Neural progenitor cell (in vitro differentiated cells): ENCODE results near the gene KCTD13. TPM values are rescaled to one million over a fixed set of nuclear protein-coding genes. Genes with fewer than 3 reads are reported as not detected.
"Not testable (repeated sequence)": the region's sequence is repeated elsewhere in the genome, so short reads cannot be mapped to it uniquely, and the experiment has no call there.

ENCODE experiments used
- DNase-seq: peaks from one replicate; pipeline ENCODE4 v3.0.0-alpha.2; 2016; ENCODE audit warnings: low spot score
- H2AFZ ChIP-seq: fragments of 200-600 bp; sonication (generic); replicated peaks from 2 replicates; pipeline ENCODE4 v1.6.1; 2016; ENCODE audit warnings: antibody characterized with exemption
- H3F3A ChIP-seq: fragments of 200-600 bp; sonication (generic); 2 replicates; pipeline ENCODE4 v1.6.1; 2016; ENCODE audit warnings: antibody characterized with exemption, low read depth
- H3K27ac ChIP-seq: fragments of 200-600 bp; sonication (generic); 2 replicates; pipeline ENCODE4 v1.5.1; 2016; ENCODE audit warnings: mild to moderate bottlenecking
- H3K27me3 ChIP-seq: fragments of 200-600 bp; sonication (generic); 2 replicates; pipeline ENCODE4 v1.6.1; 2016; ENCODE audit warnings: mild to moderate bottlenecking, moderate library complexity
- H3K36me3 ChIP-seq: fragments of 200-600 bp; sonication (generic); 2 replicates; pipeline ENCODE4 v1.5.1; 2016
- H3K4me1 ChIP-seq: fragments of 200-600 bp; sonication (generic); 2 replicates; pipeline ENCODE4 v1.6.1; 2016; ENCODE audit warnings: mixed run types
- H3K4me2 ChIP-seq: fragments of 200-600 bp; sonication (generic); 2 replicates; pipeline ENCODE4 v1.6.1; 2016
- H3K4me3 ChIP-seq: fragments of 200-600 bp; sonication (generic); 2 replicates; pipeline ENCODE4 v1.5.1; 2016
- H3K79me2 ChIP-seq: fragments of 200-600 bp; sonication (generic); 2 replicates; pipeline ENCODE4 v1.6.1; 2016; ENCODE audit warnings: low read depth
- H3K9ac ChIP-seq: fragments of 200-600 bp; sonication (generic); 2 replicates; pipeline ENCODE4 v1.6.1; 2016
- H3K9me3 ChIP-seq: fragments of 200-600 bp; sonication (generic); 2 replicates; pipeline ENCODE4 v1.5.1; 2016; ENCODE audit warnings: low read depth
- H4K20me1 ChIP-seq: fragments of 200-600 bp; sonication (generic); 2 replicates; pipeline ENCODE4 v1.6.1; 2016; ENCODE audit warnings: low read depth
- H3K27ac Mint-ChIP-seq: 3 replicates; pipeline ENCODE4 v1.8.0; 2021; ENCODE audit warnings: mixed read lengths
- H3K27me3 Mint-ChIP-seq: 2 replicates; pipeline ENCODE4 v1.8.0; 2022; ENCODE audit warnings: low read depth, mild to moderate bottlenecking, inconsistent platforms, moderate library complexity, mixed read lengths; ENCODE audit not compliant: insufficient read depth
- H3K36me3 Mint-ChIP-seq: 3 replicates; pipeline ENCODE4 v1.8.0; 2021; ENCODE audit warnings: mixed read lengths
- H3K4me1 Mint-ChIP-seq: 3 replicates; pipeline ENCODE4 v1.8.0; 2021; ENCODE audit warnings: mixed read lengths
- H3K4me3 Mint-ChIP-seq: 3 replicates; pipeline ENCODE4 v1.8.0; 2021; ENCODE audit warnings: mild to moderate bottlenecking, moderate library complexity, mixed read lengths
- H3K9me3 Mint-ChIP-seq: 3 replicates; pipeline ENCODE4 v1.8.0; 2020; ENCODE audit warnings: mixed read lengths
- EZH2 ChIP-seq: fragments of 200-600 bp; sonication (generic); IDR thresholded peaks from 2 replicates; pipeline ENCODE4 v1.6.1; 2017; ENCODE audit warnings: antibody characterized with exemption, mild to moderate bottlenecking, moderate library complexity
- EZH2phosphoT487 ChIP-seq: fragments of 200-600 bp; sonication (generic); IDR thresholded peaks from 2 replicates; pipeline ENCODE4 v1.6.1; 2017; ENCODE audit warnings: antibody characterized with exemption
- total RNA-seq: library from RNA; depleted of rRNA; stranded (reverse); fragments of >200 nt; gene quantifications from 2 replicates; pipeline ENCODE4 v1.2.3, GENCODE V29; 2015; ENCODE audit warnings: low replicate concordance
- TF ChIP-seq, protein P1 (sequence below): fragments of 200-600 bp; sonication (generic); IDR thresholded peaks from 2 replicates; pipeline ENCODE4 v1.5.1; 2017; ENCODE audit warnings: antibody characterized with exemption, mild to moderate bottlenecking

The KCTD13 gene
- total RNA-seq, 1 donor from 2014 or later, result 3.9 TPM

DNA sequence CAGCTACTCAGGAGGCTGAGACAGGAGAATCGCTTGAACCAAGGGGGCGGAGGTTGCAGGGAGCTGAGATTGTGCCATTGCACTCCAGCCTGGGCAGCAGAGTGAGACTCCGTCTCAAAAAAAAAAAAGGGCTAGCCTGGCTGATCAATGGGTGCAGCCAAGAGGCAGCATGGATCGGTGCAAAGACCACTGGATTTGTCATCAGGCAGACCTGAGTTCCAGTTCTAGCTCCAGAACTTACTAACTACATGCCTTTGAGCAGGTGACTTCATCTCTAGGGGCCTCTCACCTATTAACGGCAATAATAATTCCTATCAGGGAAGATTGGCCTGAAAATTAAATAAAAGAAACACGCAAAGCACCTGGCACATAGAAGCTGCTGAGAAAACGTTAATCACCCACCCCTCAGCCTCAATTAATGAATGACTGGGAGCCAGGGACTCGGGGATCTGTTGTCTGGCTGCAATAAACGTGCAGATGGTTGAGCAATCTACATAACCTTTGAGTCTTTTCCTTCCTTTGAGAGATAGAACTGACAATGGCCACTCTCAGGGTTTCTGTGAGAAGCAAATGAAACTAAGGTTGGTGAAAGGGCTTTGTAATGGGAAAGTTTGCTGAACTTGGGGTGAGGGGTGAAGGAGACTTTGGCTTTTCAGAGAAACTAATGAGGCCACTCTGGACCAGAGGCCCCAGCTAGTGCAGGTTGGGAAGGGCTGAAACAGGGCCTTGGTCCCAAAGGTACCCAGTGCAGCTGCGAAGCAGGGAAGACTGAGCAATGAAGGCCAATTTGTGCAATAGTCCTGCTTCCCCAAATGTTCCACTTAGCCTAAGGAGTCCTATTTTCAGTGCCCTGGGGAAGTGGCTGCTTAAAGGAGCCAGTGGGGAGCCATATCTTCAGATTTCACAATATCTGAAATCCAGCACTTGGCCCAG, 34.2 kb downstream of the KCTD13 start:
- Histone ChIP-seq H3K9me3 (no peaks in the 10 kb centered on the region), H3K79me2 (no peaks in the 10 kb centered on the region), H3K27me3 (no peaks in the 10 kb centered on the region), H3K4me3 (no peak overlapping the region), H4K20me1 (no peaks in the 10 kb centered on the region), H3F3A (no peaks in the 10 kb centered on the region), H2AFZ (no peak overlapping the region), H3K27ac (no peak overlapping the region), H3K9ac (no peak overlapping the region), H3K4me1 (no peaks in the 10 kb centered on the region), H3K4me2 (no peak overlapping the region), H3K36me3 (no peaks in the 10 kb centered on the region)
- H3K27ac Mint-ChIP-seq, result no peak overlapping the region
- TF ChIP-seq, protein P1, sequence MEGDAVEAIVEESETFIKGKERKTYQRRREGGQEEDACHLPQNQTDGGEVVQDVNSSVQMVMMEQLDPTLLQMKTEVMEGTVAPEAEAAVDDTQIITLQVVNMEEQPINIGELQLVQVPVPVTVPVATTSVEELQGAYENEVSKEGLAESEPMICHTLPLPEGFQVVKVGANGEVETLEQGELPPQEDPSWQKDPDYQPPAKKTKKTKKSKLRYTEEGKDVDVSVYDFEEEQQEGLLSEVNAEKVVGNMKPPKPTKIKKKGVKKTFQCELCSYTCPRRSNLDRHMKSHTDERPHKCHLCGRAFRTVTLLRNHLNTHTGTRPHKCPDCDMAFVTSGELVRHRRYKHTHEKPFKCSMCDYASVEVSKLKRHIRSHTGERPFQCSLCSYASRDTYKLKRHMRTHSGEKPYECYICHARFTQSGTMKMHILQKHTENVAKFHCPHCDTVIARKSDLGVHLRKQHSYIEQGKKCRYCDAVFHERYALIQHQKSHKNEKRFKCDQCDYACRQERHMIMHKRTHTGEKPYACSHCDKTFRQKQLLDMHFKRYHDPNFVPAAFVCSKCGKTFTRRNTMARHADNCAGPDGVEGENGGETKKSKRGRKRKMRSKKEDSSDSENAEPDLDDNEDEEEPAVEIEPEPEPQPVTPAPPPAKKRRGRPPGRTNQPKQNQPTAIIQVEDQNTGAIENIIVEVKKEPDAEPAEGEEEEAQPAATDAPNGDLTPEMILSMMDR, result no peak
- TF ChIP-seq EZH2phosphoT487 (no peak), EZH2 (no peak)
- H3K27me3 Mint-ChIP-seq, result peaks cover 6% of the 10 kb centered on the region
- H3K4me3 Mint-ChIP-seq, result peak overlapping the region; percentile 57
- peaks cover 2% of the 10 kb centered on the region for H3K4me1 Mint-ChIP-seq
- H3K36me3 Mint-ChIP-seq, result no peaks in the 10 kb centered on the region
- no peak for DNase-seq
- no peaks in the 10 kb centered on the region for H3K9me3 Mint-ChIP-seq

DNA sequence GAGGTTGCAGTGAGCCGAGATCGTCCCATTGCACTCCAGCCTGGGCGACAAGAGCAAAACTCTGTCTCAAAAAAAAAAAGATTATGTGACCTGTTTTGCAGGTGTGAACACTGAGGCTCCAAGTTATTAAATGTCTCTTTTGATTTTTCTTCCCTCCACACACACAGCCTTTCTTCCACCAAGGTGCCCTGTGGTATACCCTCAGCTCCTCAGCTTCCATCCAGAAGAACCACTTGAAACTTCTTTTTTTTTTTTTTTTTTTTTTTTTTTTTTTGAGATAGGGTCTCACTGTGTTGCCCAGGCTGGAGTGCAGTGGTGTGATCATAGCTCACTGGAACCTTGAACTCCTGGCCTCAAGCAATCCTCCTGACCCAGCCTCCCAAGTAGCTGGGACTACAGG, 36.7 kb downstream of the KCTD13 start:
- not testable (repeated sequence) for H3K9me3 Mint-ChIP-seq, H3F3A ChIP-seq, H2AFZ ChIP-seq, H3K4me3 ChIP-seq, H3K27me3 Mint-ChIP-seq, H3K9ac ChIP-seq, H3K4me1 Mint-ChIP-seq, H3K27ac ChIP-seq, H3K9me3 ChIP-seq, DNase-seq, H3K4me3 Mint-ChIP-seq, H3K27me3 ChIP-seq, H3K27ac Mint-ChIP-seq, H3K36me3 ChIP-seq, H3K36me3 Mint-ChIP-seq, H4K20me1 ChIP-seq, H3K79me2 ChIP-seq, H3K4me1 ChIP-seq, H3K4me2 ChIP-seq

- Mint-ChIP-seq H3K27me3 (no peaks in the 10 kb centered on the region), H3K4me3 (no peak overlapping the region), H3K27ac (no peak overlapping the region), H3K36me3 (no peaks in the 10 kb centered on the region), H3K9me3 (no peaks in the 10 kb centered on the region), H3K4me1 (no peaks in the 10 kb centered on the region)
- H3K27ac ChIP-seq, result no peak overlapping the region
- no peaks in the 10 kb centered on the region for H4K20me1 ChIP-seq
- H3K9me3 ChIP-seq, result no peaks in the 10 kb centered on the region
- DNase-seq, result no peak
- no peaks in the 10 kb centered on the region for H3K36me3 ChIP-seq
- H3K79me2 ChIP-seq, result no peaks in the 10 kb centered on the region
- no peak overlapping the region for H3K4me3 ChIP-seq
- H3K4me2 ChIP-seq, result no peak overlapping the region
- TF ChIP-seq, protein P1, result no peak
- TF ChIP-seq EZH2phosphoT487, result no peak
- TF ChIP-seq EZH2, result no peak
- H2AFZ ChIP-seq, result no peak overlapping the region
- no peak overlapping the region for H3K9ac ChIP-seq
- no peaks in the 10 kb centered on the region for H3F3A ChIP-seq
- H3K4me1 ChIP-seq, result no peaks in the 10 kb centered on the region
- H3K27me3 ChIP-seq, result no peaks in the 10 kb centered on the region
Measured at GRCh38 chr16:29883987-29884386, 42.0 kb downstream of the KCTD13 start.

DNA sequence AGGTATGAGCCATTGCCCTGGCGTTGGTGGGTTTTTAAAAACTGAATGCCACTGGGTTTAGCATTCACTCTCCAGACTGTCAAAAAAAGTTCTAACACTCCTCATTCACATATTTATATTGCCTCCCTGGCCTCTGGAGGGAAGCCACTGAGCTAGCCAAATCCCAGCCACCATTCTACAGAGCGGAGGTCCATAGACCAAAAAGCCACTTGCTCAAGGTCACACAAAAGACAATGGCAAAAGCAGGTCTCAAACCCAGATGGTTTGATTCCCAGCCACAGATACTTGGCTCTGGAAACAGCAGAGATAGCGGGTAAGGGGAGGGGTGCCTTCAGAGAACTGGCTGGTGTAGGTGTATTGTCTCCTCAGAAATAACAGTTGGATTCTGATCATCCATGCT, 45.0 kb downstream of the KCTD13 start:
- peaks cover 5% of the 10 kb centered on the region for H3K4me1 Mint-ChIP-seq
- Histone ChIP-seq H3K27ac (no peak overlapping the region), H3K79me2 (no peaks in the 10 kb centered on the region), H3F3A (peaks cover 19% of the 10 kb centered on the region), H3K36me3 (no peaks in the 10 kb centered on the region), H3K9me3 (no peaks in the 10 kb centered on the region), H3K27me3 (peaks cover 16% of the 10 kb centered on the region), H3K9ac (peak overlapping the region; percentile 34), H3K4me2 (no peak overlapping the region), H3K4me1 (peaks cover 3% of the 10 kb centered on the region), H3K4me3 (no peak overlapping the region), H2AFZ (no peak overlapping the region), H4K20me1 (no peaks in the 10 kb centered on the region)
- H3K36me3 Mint-ChIP-seq, result no peaks in the 10 kb centered on the region
- H3K27ac Mint-ChIP-seq, result no peak overlapping the region
- H3K27me3 Mint-ChIP-seq, result peaks cover 15% of the 10 kb centered on the region
- no peak for DNase-seq
- TF ChIP-seq EZH2phosphoT487 (no peak), EZH2 (no peak)
- TF ChIP-seq, protein P1, result no peak
- no peaks in the 10 kb centered on the region for H3K9me3 Mint-ChIP-seq
- no peak overlapping the region for H3K4me3 Mint-ChIP-seq
